Measurements from ENCODE around the gene MTHFD1L.
"Not testable (repeated sequence)": the region's sequence is repeated elsewhere in the genome, so short reads cannot be mapped to it uniquely, and the experiment has no call there.

DNA sequence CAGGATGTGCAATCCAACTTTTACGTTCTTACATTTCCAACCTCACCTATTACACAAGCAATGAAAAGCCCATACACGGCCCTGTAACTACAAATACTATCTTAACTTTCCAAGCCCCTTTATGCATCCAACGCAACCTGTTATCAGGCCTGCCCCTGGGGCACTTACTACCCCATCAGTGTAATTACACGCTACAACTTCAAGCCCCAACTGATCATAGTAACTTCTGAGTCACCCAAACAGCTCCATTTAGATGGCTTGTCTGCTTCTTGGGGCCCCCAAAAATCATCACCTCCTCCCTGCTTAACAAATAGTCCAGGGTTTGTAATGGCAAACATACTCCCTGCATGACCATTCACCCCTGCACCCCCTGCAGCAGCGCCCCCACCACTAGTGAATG is 11.1 kb upstream of the MTHFD1L start:
- not testable (repeated sequence) for TF ChIP-seq EZH2 (IDR thresholded peaks at IDR 0.05; ENCODE audit: low read length, missing control alignments)
- TF ChIP-seq, protein P1, sequence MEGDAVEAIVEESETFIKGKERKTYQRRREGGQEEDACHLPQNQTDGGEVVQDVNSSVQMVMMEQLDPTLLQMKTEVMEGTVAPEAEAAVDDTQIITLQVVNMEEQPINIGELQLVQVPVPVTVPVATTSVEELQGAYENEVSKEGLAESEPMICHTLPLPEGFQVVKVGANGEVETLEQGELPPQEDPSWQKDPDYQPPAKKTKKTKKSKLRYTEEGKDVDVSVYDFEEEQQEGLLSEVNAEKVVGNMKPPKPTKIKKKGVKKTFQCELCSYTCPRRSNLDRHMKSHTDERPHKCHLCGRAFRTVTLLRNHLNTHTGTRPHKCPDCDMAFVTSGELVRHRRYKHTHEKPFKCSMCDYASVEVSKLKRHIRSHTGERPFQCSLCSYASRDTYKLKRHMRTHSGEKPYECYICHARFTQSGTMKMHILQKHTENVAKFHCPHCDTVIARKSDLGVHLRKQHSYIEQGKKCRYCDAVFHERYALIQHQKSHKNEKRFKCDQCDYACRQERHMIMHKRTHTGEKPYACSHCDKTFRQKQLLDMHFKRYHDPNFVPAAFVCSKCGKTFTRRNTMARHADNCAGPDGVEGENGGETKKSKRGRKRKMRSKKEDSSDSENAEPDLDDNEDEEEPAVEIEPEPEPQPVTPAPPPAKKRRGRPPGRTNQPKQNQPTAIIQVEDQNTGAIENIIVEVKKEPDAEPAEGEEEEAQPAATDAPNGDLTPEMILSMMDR (conservative IDR thresholded peaks at IDR 0.05 in 1 of 2, IDR thresholded peaks at IDR 0.05 in 1 of 2; ENCODE audit: low read depth in 1 of 2, low read length in 2 of 2) = not testable (repeated sequence)

Measured in fibroblast of lung (primary cell).